Measurements from ENCODE around the gene CRB1. TPM values are rescaled to one million over a fixed set of nuclear protein-coding genes. Genes with fewer than 3 reads are reported as not detected.
A peak's percentile ranks its signal among the peaks of the same experiment; 100 is the strongest.

The CRB1 gene
- total RNA-seq, 1 donor from 2014 or later, result not detected

DNA sequence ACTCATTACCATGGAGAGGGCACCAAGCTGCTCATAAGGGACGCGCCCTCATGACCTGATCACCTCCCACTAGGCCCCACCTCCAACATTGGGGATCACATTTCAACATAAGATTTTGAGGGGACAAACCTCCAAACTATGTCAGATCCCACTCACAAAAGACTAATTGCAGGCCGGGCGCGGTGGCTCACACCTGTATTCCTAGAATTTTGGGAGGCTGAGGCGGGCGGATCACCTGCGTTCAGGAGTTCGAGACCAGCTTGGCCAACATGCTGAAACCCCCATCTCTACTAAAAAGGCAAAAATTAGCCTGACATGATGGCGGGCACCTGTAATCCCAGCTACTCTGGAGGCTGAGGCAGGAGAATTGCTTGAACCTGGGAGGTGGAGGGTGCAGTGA lies 228.7 kb downstream of the CRB1 start:
- H3K9me3 Mint-ChIP-seq (ENCODE audit: low read depth), result no peaks in the 10 kb centered on the region
- no peaks in the 10 kb centered on the region for H3K27me3 Mint-ChIP-seq
- TF ChIP-seq, protein P1, sequence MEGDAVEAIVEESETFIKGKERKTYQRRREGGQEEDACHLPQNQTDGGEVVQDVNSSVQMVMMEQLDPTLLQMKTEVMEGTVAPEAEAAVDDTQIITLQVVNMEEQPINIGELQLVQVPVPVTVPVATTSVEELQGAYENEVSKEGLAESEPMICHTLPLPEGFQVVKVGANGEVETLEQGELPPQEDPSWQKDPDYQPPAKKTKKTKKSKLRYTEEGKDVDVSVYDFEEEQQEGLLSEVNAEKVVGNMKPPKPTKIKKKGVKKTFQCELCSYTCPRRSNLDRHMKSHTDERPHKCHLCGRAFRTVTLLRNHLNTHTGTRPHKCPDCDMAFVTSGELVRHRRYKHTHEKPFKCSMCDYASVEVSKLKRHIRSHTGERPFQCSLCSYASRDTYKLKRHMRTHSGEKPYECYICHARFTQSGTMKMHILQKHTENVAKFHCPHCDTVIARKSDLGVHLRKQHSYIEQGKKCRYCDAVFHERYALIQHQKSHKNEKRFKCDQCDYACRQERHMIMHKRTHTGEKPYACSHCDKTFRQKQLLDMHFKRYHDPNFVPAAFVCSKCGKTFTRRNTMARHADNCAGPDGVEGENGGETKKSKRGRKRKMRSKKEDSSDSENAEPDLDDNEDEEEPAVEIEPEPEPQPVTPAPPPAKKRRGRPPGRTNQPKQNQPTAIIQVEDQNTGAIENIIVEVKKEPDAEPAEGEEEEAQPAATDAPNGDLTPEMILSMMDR (IDR thresholded peaks at IDR 0.05; ENCODE audit: unreplicated experiment), result no peak
- no peak for DNase-seq (ENCODE audit: low spot score, unreplicated experiment)
- H3K36me3 Mint-ChIP-seq (ENCODE audit: insufficient read depth), result no peaks in the 10 kb centered on the region
- no peak overlapping the region for H3K27ac Mint-ChIP-seq
- H3K4me1 Mint-ChIP-seq (ENCODE audit: low read depth), result no peaks in the 10 kb centered on the region
- H3K4me3 Mint-ChIP-seq (ENCODE audit: low read depth), result no peak overlapping the region

DNA sequence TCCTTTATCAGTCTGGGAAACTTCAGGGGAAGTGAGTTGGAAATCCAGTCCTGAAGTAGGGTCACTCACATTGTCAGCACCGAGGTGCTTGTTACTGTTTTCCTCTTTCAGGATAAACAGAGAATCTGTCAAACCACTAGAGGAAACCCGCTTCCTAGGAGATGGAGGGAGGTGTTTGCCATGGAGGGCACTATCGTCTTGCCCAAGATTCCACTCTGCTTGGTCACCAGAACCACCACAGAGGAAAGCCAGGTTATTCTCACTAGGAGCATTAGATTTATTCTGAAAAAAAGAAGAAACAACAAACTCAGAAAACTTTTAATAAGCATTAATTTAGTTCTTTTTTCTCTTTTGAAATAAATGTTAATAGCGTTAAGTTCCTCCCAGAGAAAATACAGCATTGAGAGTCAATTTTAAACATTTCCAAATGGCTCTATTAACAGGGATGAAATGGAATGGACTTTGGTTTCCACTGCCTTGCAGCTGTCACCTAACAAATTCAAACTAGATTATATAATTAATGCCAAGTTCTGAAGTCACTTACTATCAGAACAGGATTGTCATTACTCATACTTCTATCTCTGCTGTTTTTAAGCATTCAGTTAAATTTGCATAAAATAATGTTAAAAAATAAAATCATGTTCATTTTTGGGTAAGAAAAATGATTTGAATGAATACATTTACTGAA lies 242.8 kb downstream of the CRB1 start:
- no peak for DNase-seq (ENCODE audit: low spot score, unreplicated experiment)
- TF ChIP-seq, protein P1 (IDR thresholded peaks at IDR 0.05; ENCODE audit: unreplicated experiment), result no peak
- Mint-ChIP-seq H3K27ac (no peak overlapping the region), H3K4me3 (ENCODE audit: low read depth) (no peak overlapping the region), H3K36me3 (ENCODE audit: insufficient read depth) (peaks cover 4% of the 10 kb centered on the region), H3K27me3 (no peaks in the 10 kb centered on the region), H3K9me3 (ENCODE audit: low read depth) (no peaks in the 10 kb centered on the region), H3K4me1 (ENCODE audit: low read depth) (no peaks in the 10 kb centered on the region)

DNA sequence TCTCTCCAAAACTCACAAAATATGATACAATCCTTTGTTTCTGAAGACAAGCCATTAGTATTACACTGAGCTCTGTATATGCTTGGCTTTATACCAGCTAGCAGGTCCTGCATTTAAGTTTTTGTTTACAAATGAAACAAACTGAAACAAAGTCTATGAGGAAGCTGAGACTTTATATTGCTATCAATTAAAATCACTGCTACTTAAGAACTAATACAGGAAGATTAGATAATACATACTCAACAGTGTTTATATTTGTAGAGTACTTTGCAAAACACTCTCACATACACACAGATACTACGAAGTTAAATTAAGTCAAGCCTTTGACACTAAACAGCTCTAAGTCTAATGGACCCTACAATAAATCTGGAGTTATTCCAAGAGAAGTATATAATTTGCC lies 247.4 kb downstream of the CRB1 start:
- no peak overlapping the region for H3K4me3 Mint-ChIP-seq (ENCODE audit: low read depth)
- DNase-seq (ENCODE audit: low spot score, unreplicated experiment), result no peak
- peaks cover 5% of the 10 kb centered on the region for H3K4me1 Mint-ChIP-seq (ENCODE audit: low read depth)
- no peak overlapping the region for H3K27ac Mint-ChIP-seq
- H3K27me3 Mint-ChIP-seq, result no peaks in the 10 kb centered on the region
- TF ChIP-seq, protein P1 (IDR thresholded peaks at IDR 0.05; ENCODE audit: unreplicated experiment), result no peak
- no peaks in the 10 kb centered on the region for H3K9me3 Mint-ChIP-seq (ENCODE audit: low read depth)
- H3K36me3 Mint-ChIP-seq (ENCODE audit: insufficient read depth), result peaks cover 3% of the 10 kb centered on the region

DNA sequence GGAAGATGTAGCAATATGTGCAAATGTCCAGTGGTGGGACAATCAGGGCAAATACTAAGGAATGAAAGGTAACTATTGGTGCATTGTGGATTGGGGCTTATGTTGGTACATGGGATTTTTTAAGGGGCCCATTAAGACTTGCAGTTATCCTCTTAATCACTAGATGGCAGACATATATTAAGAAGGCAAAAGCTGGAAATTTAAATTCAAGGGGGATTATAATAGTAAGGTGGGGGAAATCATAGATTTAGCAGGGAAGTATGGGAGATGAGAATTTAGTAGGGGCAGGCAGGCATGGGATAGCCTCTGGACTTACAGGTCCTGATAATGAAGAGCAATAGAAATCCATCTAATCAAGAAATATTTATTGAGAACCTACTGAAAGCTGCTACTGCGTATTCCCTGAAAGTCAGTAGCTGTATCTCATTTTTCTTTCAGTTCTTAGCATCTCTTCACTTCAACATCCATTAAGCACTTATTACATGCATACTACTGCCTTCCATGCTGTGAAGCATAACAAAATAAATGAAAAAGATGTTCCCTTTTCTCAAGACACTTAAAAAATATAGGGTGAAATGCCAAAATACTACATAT lies 251.8 kb downstream of the CRB1 start:
- TF ChIP-seq, protein P1 (IDR thresholded peaks at IDR 0.05; ENCODE audit: unreplicated experiment), result peak; percentile 36
- H3K36me3 Mint-ChIP-seq (ENCODE audit: insufficient read depth), result no peaks in the 10 kb centered on the region
- H3K4me3 Mint-ChIP-seq (ENCODE audit: low read depth), result no peak overlapping the region

DNA sequence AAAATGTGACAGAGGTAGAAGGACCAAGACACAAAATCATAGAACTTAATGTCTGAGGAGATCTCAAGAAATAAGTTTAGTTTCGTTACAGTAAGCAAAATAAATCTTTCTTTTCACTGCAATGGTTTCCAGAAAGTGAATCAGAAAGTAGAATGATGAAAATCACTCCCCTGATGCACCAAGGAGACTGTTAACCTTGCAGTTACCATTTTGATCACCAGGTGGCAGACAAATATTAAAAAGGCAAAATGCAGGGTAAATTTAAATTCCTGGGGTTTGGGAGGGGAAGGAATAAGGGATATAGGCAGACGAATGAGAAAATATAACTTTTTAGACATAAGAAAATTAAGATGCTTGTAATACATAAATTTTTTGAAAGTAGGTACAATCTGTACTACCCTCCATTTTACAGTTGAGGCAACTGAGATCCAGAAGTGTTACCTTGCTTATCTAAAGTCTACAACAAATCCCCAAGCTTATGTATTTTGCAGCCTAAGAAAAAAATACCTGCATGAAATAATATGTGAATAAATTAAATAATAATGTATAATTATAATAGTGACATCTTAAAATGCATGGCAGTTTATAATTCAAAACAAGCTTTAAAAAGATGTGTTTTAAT lies 253.2 kb downstream of the CRB1 start:
- H3K9me3 Mint-ChIP-seq (ENCODE audit: low read depth), result no peaks in the 10 kb centered on the region
- H3K36me3 Mint-ChIP-seq (ENCODE audit: insufficient read depth), result no peaks in the 10 kb centered on the region
- no peak overlapping the region for H3K4me3 Mint-ChIP-seq (ENCODE audit: low read depth)
- DNase-seq (ENCODE audit: low spot score, unreplicated experiment), result peak; percentile 10
- peaks cover 5% of the 10 kb centered on the region for H3K4me1 Mint-ChIP-seq (ENCODE audit: low read depth)
- H3K27me3 Mint-ChIP-seq, result no peaks in the 10 kb centered on the region
- TF ChIP-seq, protein P1 (IDR thresholded peaks at IDR 0.05; ENCODE audit: unreplicated experiment), result peak; percentile 76
- H3K27ac Mint-ChIP-seq, result no peak overlapping the region

More for the DNA sequence above, 251.8 kb downstream of the CRB1 start:
- Mint-ChIP-seq H3K4me1 (ENCODE audit: low read depth) (peaks cover 5% of the 10 kb centered on the region), H3K27ac (no peak overlapping the region), H3K27me3 (no peaks in the 10 kb centered on the region), H3K9me3 (ENCODE audit: low read depth) (no peaks in the 10 kb centered on the region)
- DNase-seq (ENCODE audit: low spot score, unreplicated experiment), result no peak

All from progenitor cell of endocrine pancreas (in vitro differentiated cells).